Activated CD4-positive, alpha-beta T cell treated with anti-CD3 and anti-CD28 coated beads, Interleukin-2, amount 10 ng/mL, durations not matched to agents 24 days and 14 days (primary cell): ENCODE data around the gene ST3GAL2. TPM values are rescaled to one million over a fixed set of nuclear protein-coding genes. Genes with fewer than 3 reads are reported as not detected.
A peak's percentile ranks its signal among the peaks of the same experiment; 100 is the strongest.

Experiments used
- DNase-seq: peaks from one replicate; pipeline ENCODE4 v3.0.0; 2022
- H3K27ac Mint-ChIP-seq: one replicate; pipeline ENCODE4 v1.8.0; 2022; ENCODE audit warnings: mild to moderate bottlenecking, mixed read lengths
- H3K27me3 Mint-ChIP-seq: one replicate; pipeline ENCODE4 v1.8.0; 2022; ENCODE audit warnings: mixed read lengths
- H3K36me3 Mint-ChIP-seq: one replicate; pipeline ENCODE4 v1.8.0; 2022; ENCODE audit warnings: low read depth, mild to moderate bottlenecking, mixed read lengths
- H3K4me1 Mint-ChIP-seq: one replicate; pipeline ENCODE4 v1.8.0; 2021; ENCODE audit warnings: mixed read lengths
- H3K4me3 Mint-ChIP-seq: one replicate; pipeline ENCODE4 v1.8.0; 2022; ENCODE audit warnings: mild to moderate bottlenecking, moderate library complexity, mixed read lengths
- H3K9me3 Mint-ChIP-seq: one replicate; pipeline ENCODE4 v1.8.0; 2021; ENCODE audit warnings: mixed read lengths
- intact Hi-C: fragments of 100-400 bp; cut with micrococcal nuclease; formaldehyde crosslinking; loops from one replicate; pipeline ENCODE4 v1.15.1; 2023
- total RNA-seq: library from RNA; stranded (reverse); gene quantifications from 2 replicates; pipeline ENCODE4 v1.2.3, GENCODE V29; 2022

ST3GAL2 gene
- total RNA-seq, 1 donor from 2014 or later = 27.9 TPM

DNA sequence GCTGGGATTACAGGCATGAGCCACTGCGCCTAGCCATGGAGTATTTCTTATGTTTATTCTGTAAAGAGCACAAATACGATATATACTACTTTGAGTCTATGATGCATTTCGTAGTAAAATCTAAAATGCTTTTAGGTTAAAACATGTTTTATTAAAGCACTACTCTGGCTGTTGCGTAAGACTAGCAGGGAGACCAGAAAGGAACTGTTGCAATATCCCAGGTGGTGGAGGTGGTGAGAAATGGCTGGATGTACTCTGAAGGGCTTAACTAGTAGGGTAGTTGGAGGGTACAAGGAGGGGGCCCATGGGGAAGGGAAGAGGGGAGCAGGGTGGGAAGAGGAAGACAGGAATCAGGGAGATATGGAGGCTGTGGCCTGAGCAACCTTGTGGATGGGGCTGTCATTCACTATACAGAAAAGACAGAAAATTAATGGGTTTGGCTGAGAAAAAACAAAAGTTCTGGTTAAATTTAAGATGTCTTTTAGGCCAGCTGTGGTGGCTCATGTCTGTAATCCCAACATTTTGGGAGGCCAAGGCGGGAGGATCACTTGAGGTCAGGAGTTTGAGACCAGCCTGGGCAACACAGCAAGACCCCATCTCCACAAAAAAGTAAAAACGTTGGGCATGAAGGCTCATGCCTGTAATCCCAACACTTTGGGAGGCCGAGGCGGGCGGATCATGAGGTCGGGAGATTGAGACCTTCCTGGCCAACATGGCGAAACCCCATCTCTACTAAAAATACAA is 35.8 kb downstream of the ST3GAL2 start:
- peak overlapping the region; percentile 89 for H3K27ac Mint-ChIP-seq
- H3K4me1 Mint-ChIP-seq = peaks cover 41% of the 10 kb centered on the region
- no peaks in the 10 kb centered on the region for H3K9me3 Mint-ChIP-seq
- no peak for DNase-seq
- no peaks in the 10 kb centered on the region for H3K27me3 Mint-ChIP-seq
- peaks cover 17% of the 10 kb centered on the region for H3K36me3 Mint-ChIP-seq
- intact Hi-C loops = loop anchor here (5.0 kb wide), 1 partner anchor 74 kb away; no protein-coding TSS in a partner anchor
- no peak overlapping the region for H3K4me3 Mint-ChIP-seq

DNA sequence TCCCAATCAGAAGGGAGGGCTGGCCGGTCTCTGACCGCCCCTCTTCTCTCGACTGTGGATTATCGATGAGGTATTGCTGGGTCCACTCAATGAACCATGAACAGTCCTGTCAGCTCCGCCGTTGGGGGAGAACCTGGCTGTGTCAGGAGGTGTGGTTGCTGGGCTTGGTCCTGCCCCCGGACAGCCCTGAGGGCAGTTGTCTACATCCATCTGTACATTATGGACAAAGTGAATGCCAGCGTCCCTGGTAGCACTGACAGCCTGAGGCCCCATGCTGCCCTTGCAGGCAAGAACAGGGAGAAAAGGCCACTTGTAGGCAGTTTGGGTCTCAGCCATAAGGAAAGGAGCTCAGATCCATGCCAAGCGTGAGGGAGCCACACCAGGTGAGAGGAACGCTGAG is 38.9 kb downstream of the ST3GAL2 start:
- Mint-ChIP-seq H3K27me3 (no peaks in the 10 kb centered on the region), H3K4me1 (peaks cover 32% of the 10 kb centered on the region), H3K4me3 (no peak overlapping the region), H3K36me3 (peaks cover 9% of the 10 kb centered on the region), H3K9me3 (no peaks in the 10 kb centered on the region), H3K27ac (no peak overlapping the region)
- no peak for DNase-seq
- intact Hi-C loops = loop anchor here (5.0 kb wide), 1 partner anchor 77 kb away; no protein-coding TSS in a partner anchor

DNA sequence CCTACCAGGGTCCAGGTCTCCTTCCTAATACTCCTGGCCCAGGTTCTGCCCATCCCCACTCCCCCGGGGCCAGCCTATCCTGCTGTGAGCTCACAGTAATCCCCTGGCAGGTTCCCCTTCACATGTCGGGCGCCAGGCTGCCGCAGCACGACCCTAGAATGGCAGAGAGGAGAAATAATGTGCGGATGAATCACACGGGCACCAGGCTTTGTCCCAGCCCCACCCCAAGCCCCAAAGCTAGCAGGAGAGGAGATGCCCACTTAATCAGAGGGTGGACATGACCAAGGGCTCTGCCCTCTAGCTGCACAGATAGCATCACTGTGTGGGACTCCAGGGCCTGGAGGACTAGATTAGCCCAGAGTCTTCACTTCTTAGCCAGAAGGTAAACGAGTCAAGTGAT is 39.5 kb downstream of the ST3GAL2 start:
- H3K4me1 Mint-ChIP-seq = peaks cover 26% of the 10 kb centered on the region
- no peak for DNase-seq
- peak overlapping the region; percentile 34 for H3K27ac Mint-ChIP-seq
- H3K4me3 Mint-ChIP-seq = no peak overlapping the region
- no peaks in the 10 kb centered on the region for H3K9me3 Mint-ChIP-seq
- peaks cover 8% of the 10 kb centered on the region for H3K36me3 Mint-ChIP-seq
- intact Hi-C loops = no loop called here
- no peaks in the 10 kb centered on the region for H3K27me3 Mint-ChIP-seq

DNA sequence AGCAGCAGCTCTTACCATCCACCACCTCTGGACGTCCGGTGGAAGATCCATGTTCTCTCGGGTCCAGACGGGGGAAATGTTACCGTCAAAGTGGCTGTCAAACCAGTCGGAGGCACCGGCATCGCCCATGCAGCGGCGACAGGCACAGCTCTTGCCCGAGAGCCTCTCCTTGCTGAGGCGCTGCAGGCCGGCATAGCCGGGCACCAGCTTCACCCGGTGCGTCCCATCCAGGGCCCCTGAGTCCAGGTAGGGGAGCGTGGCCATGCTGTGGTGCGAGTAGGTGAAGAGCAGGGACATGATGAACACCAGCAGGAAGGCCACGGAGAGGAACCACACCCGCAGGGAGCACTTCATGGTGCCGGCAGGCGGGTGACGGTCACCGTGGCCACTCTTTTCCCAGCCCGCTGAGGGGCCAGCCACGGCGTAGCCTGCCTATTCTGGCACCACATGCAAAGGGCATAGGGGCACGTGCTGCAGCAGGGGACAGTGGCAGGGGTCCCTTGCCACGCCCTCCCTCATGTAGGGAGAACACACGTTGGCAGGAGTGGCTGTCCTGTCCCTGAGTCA is 40.6 kb downstream of the ST3GAL2 start:
- H3K36me3 Mint-ChIP-seq = peaks cover 4% of the 10 kb centered on the region
- H3K27me3 Mint-ChIP-seq = no peaks in the 10 kb centered on the region

DNA sequence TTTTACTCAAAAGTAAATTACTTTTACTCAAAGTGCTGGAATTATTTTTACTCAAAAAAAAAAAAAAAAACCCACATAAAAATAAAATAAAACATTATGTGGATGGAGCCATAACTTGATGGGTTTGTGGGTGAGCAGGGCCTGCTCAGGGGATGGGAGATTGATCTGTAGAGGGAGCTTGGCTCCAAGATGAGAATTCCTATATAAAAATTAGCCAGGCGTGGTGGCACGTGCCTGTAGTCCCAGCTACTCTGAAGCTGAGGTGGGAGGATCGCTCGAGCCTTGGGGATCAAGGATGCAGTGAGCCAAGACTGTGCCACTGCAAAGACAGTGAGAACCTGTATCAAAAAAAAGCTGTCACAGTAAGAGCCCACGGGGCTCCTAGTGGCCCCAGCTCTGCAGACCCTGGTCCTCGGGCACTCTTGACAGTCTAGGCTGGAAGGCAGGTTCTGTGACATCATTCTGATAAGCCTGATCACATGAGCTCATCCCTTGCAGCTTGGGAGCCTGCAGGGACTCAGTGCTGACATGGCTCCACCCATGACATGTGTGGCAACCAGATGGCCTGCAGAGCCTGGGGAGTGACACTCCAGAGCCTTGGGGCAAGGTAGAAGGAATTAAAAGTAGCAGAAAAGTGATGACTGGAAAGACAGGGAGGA is 42.5 kb downstream of the ST3GAL2 start:
- Mint-ChIP-seq H3K9me3 (no peaks in the 10 kb centered on the region), H3K4me3 (no peak overlapping the region), H3K27ac (no peak overlapping the region), H3K4me1 (peaks cover 10% of the 10 kb centered on the region), H3K36me3 (peaks cover 6% of the 10 kb centered on the region), H3K27me3 (no peaks in the 10 kb centered on the region)
- intact Hi-C loops = no loop called here
- DNase-seq = no peak

More for the DNA sequence above, 40.6 kb downstream of the ST3GAL2 start:
- no peak overlapping the region for H3K27ac Mint-ChIP-seq
- peaks cover 17% of the 10 kb centered on the region for H3K4me1 Mint-ChIP-seq
- H3K9me3 Mint-ChIP-seq = no peaks in the 10 kb centered on the region
- intact Hi-C loops = no loop called here
- no peak for DNase-seq
- H3K4me3 Mint-ChIP-seq = no peak overlapping the region

DNA sequence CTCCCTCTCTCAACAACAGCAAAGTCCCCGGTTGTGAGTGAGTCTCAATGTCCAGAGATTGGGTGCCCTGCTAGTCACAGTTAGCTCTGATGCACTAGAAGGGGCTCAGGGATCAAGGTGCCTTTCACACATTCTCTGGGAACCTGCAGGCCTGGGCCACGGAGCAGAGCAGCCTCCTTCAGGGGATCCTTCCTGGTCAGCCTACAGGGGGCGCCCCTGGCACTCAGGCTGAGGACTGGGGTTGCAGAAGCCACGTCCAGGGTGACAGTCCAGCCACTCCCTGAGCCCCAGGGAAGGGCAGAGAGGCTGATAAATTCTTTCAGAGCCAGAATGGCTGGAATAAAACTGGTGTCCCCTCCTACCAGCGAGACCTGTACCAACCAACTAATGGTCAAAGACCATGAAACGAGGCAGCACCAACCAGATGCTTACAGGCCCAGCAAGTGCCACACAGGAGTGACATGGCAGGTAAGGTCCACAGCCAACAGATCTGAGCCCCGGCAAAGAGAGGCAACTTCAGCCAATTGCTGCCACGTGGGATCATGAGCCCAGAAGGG is 43.5 kb downstream of the ST3GAL2 start:
- Mint-ChIP-seq H3K9me3 (no peaks in the 10 kb centered on the region), H3K27ac (peak overlapping the region; percentile 29), H3K4me3 (no peak overlapping the region), H3K36me3 (peaks cover 6% of the 10 kb centered on the region), H3K27me3 (no peaks in the 10 kb centered on the region), H3K4me1 (peaks cover 6% of the 10 kb centered on the region)
- DNase-seq = peak; percentile 90
- intact Hi-C loops = no loop called here

DNA sequence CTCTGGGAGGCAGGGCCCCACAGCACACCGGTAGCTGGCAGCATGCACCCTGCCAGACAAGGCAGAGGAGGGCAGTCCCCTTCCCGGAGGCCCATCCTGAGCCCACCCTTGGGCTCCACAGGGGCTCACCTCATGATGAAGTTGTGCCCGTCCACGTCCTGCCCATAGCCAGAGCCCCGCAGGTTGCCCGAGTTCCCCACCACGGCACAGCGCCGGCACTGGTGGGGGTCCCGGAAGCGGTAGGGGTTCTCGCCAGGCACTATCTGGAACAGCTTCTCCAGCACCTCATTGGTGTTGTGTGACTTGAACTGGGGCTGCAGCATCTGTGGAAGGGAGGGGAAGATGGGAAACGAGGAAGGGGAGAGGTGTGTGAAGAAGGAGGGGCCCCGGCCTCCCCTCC is 44.0 kb downstream of the ST3GAL2 start:
- intact Hi-C loops = no loop called here
- H3K27ac Mint-ChIP-seq = no peak overlapping the region
- H3K4me1 Mint-ChIP-seq = peaks cover 4% of the 10 kb centered on the region
- no peaks in the 10 kb centered on the region for H3K9me3 Mint-ChIP-seq
- H3K27me3 Mint-ChIP-seq = no peaks in the 10 kb centered on the region
- H3K4me3 Mint-ChIP-seq = no peak overlapping the region
- H3K36me3 Mint-ChIP-seq = peaks cover 6% of the 10 kb centered on the region
- no peak for DNase-seq

DNA sequence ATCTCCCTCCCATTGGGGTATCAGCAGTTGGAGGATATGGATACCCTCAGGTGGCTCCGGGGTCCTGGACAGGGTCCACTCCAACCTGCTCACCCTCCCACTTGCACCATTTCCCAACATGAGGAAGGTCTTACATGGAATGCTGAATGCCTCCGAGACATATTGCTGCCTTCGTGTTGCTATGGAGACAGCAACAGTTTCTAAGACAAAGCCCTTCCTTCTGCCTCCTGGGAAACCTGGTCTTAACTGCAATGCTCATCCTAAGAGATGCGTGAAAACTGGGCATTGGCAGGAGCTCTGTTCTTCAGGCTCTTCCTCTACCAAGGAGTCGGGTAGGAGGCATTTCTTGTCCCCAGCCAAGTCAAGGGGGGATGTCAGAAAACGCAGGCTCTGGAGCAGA is 45.2 kb downstream of the ST3GAL2 start:
- peaks cover 4% of the 10 kb centered on the region for H3K4me1 Mint-ChIP-seq
- H3K27me3 Mint-ChIP-seq = no peaks in the 10 kb centered on the region
- peaks cover 6% of the 10 kb centered on the region for H3K36me3 Mint-ChIP-seq
- intact Hi-C loops = no loop called here
- H3K9me3 Mint-ChIP-seq = no peaks in the 10 kb centered on the region
- no peak overlapping the region for H3K4me3 Mint-ChIP-seq
- DNase-seq = no peak
- H3K27ac Mint-ChIP-seq = no peak overlapping the region

DNA sequence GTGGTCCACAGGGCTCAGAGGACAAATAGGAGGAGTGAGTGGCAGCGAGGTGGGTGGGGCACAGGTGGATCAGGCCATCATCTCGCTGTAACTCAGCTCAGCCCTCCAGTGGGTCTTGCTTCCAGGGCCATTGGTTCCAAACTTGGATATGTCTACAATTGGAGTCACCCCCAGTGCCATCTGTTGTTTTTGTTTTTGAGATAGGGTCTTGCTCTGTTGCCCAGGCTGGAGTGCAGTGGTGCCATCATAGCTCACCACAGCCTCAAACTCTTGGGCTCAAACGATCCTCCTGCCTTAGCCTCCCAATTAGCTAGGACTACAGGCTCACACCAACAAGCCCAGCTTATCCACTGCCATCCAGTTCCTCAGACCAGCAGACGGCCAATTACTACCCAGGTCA is 46.3 kb downstream of the ST3GAL2 start:
- DNase-seq = no peak
- Mint-ChIP-seq H3K9me3 (no peaks in the 10 kb centered on the region), H3K4me3 (no peak overlapping the region), H3K27ac (no peak overlapping the region), H3K27me3 (no peaks in the 10 kb centered on the region), H3K36me3 (peaks cover 11% of the 10 kb centered on the region), H3K4me1 (peaks cover 4% of the 10 kb centered on the region)
- intact Hi-C loops = no loop called here

DNA sequence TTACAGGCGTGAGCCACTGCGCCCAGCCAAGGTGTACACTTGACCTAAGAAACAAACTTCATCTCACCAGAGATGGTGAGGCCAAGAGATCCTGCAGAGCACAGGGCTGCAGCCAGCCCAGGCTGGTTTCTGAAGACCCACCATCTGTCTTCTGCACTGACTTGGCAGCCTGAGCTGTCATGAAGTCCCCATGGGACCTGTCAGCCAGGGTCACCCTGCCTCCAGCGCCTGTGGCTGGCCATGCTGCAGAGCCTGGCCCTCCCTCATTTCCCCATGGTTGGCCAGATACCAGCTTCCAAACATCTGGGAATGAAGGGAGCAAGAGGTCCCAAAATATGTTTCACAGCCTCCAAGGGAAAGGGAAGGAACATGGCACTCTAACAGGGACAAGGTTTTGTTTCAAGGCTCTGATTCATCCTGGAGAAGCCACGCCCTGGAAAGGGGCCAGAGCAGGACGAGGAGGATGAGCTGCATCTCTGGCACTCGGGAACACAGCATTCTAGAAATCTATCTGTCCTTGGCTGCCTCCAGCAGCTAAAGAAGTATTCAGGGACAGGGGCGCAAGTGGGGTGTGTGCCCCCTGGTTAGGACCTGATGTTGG is 46.9 kb downstream of the ST3GAL2 start:
- peaks cover 11% of the 10 kb centered on the region for H3K36me3 Mint-ChIP-seq
- no peak overlapping the region for H3K27ac Mint-ChIP-seq
- peaks cover 4% of the 10 kb centered on the region for H3K4me1 Mint-ChIP-seq
- intact Hi-C loops = no loop called here
- no peaks in the 10 kb centered on the region for H3K9me3 Mint-ChIP-seq
- DNase-seq = no peak
- no peak overlapping the region for H3K4me3 Mint-ChIP-seq
- H3K27me3 Mint-ChIP-seq = no peaks in the 10 kb centered on the region

DNA sequence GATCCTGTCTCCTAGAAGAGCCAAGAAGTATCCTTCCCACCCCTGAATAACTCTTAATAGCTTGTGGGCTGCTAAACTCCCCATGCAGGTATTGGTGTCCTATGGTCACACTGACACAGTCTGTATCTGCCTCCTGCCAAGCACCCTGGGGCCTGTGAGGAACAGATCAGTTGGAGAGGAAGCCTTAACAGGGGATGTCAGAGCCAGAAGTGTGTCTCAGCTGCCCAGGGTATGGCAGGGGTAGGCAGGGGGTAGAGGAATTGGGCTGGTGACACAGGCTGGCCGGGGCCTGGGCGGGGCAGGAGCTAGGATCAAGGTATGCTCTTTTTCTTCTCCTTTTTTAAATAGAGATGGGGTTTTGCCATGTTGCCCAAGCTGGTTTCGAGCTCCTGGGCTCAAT is 47.5 kb downstream of the ST3GAL2 start:
- Mint-ChIP-seq H3K4me1 (peaks cover 4% of the 10 kb centered on the region), H3K9me3 (no peaks in the 10 kb centered on the region), H3K27me3 (no peaks in the 10 kb centered on the region), H3K4me3 (no peak overlapping the region), H3K27ac (no peak overlapping the region), H3K36me3 (peaks cover 11% of the 10 kb centered on the region)
- no peak for DNase-seq
- intact Hi-C loops = no loop called here

DNA sequence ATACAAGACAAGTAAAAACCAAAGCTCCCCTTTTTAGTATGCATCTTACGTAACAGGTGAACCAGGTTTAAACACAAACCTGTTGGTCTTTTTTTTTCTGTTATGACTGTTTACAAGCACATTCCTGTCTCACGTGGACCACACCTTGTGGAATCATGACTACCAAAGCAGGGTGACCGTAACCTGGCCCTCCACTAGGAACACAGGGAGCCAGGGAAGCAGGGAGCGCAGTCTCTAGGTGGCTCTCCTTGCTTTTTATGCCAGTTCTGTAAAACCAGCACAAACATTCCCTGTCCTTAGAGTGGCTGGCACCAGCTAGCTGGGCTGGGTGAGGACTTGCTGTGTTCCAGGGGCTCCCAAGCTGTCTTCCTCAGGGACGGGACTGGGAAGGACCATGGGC is 48.1 kb downstream of the ST3GAL2 start:
- H3K4me3 Mint-ChIP-seq = no peak overlapping the region
- peaks cover 11% of the 10 kb centered on the region for H3K36me3 Mint-ChIP-seq
- no peak for DNase-seq
- no peak overlapping the region for H3K27ac Mint-ChIP-seq
- H3K9me3 Mint-ChIP-seq = no peaks in the 10 kb centered on the region
- H3K4me1 Mint-ChIP-seq = peaks cover 4% of the 10 kb centered on the region
- no peaks in the 10 kb centered on the region for H3K27me3 Mint-ChIP-seq
- intact Hi-C loops = no loop called here

DNA sequence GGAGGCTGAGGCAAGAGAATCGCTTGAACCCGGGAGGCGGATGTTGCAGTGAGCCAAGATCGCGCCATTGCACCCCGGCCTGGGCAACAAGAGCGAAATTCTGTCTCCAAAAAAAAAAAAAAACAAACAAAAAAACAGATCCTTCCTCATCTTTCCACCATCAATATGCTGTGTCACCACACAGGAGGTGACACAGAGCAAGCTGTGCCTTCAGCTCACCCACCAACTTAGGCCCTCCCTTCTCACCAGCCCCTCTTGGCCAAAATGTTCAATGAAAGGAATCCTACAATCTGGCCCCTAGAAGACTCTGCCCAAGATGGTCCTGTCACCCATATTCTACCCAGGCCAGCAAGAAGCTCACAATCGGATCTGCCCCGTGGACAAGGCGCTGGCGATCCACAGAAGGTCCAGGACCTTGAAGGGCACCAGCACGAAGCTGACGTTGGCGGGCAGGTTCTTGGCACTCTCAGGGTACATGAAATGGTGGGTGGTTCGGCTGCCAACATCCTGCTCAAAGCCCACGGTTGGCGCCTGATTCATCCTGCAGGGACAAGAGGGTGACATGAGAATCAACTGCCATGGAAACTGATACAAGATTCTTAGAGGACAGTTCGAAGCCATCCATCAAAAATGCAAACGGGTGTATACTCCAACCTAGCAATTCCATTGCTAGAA is 50.8 kb downstream of the ST3GAL2 start:
- Mint-ChIP-seq H3K27me3 (no peaks in the 10 kb centered on the region), H3K4me3 (no peak overlapping the region), H3K27ac (no peak overlapping the region), H3K9me3 (no peaks in the 10 kb centered on the region), H3K4me1 (no peaks in the 10 kb centered on the region), H3K36me3 (peaks cover 15% of the 10 kb centered on the region)
- intact Hi-C loops = no loop called here
- no peak for DNase-seq
